ENCODE results near the gene CACNA1B.
"Not testable (repeated sequence)": the region's sequence is repeated elsewhere in the genome, so short reads cannot be mapped to it uniquely, and the experiment has no call there.

The CACNA1B gene

GRCh38 chr9:138073408-138073807, 195.8 kb downstream of the CACNA1B start:
- DNase-seq (ENCODE audit: low read depth in 2 of 2), result no peak

GRCh38 chr9:138073808-138074207, 196.2 kb downstream of the CACNA1B start:
- no peak for DNase-seq (ENCODE audit: low read depth in 2 of 2)

GRCh38 chr9:138074516-138074915, 196.9 kb downstream of the CACNA1B start:
- no peak for DNase-seq (ENCODE audit: low read depth in 2 of 2)

DNA sequence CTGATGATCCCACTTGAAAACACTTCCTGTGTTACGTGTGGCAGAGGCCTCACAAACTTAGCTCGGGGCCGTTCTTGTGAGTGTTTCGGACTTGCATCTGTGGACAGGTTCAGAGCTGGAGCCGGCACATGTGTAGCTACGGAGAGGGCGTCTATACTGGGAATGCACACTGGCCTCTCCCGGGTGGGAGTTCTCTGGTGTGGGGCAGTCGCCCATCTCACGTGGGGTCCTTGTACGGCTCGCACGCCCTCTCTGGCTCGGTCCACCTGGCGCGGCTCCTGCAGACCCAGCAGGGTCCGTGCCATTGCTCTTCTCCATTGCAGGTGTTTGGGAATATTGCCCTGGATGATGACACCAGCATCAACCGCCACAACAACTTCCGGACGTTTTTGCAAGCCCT, 197.9 kb downstream of the CACNA1B start:
- no peak for DNase-seq (ENCODE audit: low read depth in 2 of 2)

GRCh38 chr9:138075961-138076649, 198.5 kb downstream of the CACNA1B start:
- DNase-seq (ENCODE audit: low read depth in 2 of 2), result no peak

DNA sequence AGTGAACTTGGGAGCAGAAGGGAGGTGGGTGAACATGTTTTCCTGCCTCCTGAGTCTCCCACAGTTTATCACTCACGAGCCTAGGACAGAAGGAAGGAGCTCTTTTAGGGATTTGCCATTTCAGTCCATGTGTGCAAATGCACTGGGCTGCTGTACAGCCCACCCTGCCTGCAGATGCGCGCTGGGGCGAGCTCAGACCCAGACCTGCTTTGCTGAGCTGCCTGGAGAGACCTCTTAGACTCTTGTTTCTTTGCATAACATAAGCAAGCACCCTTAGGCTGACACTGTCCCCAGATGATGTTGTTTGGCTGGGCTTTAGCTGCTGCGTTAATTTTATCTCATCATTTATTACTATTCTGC, 199.0 kb downstream of the CACNA1B start:
- DNase-seq (ENCODE audit: low read depth in 2 of 2), result no peak

DNA sequence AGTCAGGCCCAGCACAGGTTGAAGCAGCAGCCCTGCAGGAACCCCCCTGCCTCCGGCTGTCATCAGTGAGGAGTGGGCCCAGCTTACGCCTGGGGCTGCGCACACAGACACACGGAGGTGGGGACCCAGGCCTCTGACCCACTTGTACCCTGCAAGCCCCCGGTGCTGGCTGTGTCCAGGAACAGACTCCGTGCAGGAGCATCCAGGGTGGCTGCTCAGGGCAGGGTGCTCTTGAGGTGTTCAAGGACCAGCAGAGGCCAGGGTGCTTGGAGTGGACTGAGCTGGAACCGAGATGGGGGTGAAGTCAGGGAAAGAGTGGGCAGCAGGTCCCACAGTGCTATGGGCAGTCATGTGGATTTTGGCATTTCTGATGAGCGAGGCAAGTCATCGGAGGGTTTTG, 199.5 kb downstream of the CACNA1B start:
- no peak for DNase-seq (ENCODE audit: low read depth in 2 of 2)

GRCh38 chr9:138077898-138078540, 200.4 kb downstream of the CACNA1B start:
- no peak for DNase-seq (ENCODE audit: low read depth in 2 of 2)

DNA sequence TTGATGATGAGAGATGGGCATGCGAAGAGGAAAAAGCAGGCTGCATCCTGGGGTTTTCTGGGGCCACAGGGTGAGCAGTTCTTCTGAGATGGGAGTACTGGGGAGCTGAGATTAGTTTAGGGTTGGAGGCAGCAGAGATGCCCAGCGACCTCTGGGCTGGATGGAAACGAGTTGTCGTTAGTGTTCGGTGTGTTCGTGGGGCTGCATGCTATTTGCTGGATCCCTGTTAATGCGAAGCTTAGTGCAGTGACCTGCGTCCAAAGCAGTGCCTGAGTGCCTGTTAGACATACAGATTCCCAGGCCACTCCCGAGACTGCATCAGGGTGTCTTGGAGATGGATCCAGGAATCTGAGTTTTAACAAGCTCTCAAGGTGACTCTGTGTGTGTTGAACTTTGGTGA, 201.3 kb downstream of the CACNA1B start:
- no peak for DNase-seq (ENCODE audit: low read depth in 2 of 2)

- DNase-seq (ENCODE audit: low read depth in 2 of 2), result no peak
These were observed 203.4 kb downstream of the CACNA1B start for GRCh38 chr9:138080979-138081378.

GRCh38 chr9:138082918-138083636, 205.5 kb downstream of the CACNA1B start:
- no peak for DNase-seq (ENCODE audit: low read depth in 2 of 2)

DNA sequence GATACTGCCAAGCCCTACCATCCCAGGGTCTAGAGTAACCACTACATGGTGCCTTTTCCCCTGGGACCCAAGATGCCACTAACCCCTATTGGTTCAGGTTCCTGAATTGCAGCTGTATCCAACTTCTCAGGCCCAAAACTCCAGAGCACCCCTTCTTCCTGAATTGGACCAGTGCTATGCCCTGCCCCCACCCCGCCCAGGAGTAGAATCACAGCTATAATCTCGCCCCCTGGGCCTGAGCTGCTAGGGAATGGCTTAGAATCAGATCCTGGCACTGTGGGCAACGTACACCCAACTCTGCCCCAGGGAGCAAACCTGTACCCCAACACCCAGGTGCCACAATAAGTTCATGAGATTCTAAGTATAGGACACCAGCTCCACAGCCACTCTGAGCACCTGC, 206.3 kb downstream of the CACNA1B start:
- no peak for DNase-seq (ENCODE audit: low read depth in 2 of 2)

GRCh38 chr9:138085568-138085967, 208.0 kb downstream of the CACNA1B start:
- DNase-seq (ENCODE audit: low read depth in 2 of 2), result no peak

DNA sequence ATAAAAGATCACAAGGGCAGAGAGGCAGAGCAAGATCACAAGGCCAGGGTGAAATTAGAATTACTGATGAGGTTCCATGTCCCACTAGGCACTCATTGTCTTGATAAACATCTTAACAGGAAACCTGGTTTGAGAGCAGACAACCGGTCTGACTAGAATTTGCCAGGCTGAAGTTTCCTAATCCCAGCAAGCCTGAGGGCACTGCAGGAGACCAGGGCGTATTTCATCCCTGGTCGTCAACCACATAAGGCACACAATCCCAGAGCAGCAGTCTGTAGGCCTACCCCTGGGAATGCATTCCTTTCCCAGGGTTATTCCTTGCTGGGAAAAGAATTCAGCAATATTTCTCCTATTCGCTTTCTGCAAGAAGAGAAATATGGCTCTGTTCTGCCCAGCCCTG, 214.5 kb downstream of the CACNA1B start:
- not testable (repeated sequence) for DNase-seq (ENCODE audit: low read depth in 2 of 2)

DNA sequence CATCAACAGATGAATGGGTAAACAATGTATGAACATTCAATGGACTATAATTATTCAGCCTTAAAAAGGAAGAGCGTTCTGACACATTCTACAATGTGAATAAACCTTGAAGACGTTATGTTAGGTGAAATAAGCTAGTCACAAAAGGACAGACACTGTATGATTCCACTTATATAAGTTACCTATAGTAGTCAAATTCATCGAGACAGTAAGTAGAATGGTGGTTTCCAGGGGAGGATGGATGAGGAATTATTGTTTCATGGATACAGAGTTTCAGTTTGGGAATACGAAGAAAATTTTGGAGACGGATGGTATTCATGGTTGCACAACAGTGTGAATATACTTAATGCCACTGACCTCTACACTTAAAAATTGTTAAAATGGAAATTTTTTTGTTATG, 216.4 kb downstream of the CACNA1B start:
- DNase-seq (ENCODE audit: low read depth in 2 of 2), result no peak

GRCh38 chr9:138095813-138096518, 218.4 kb downstream of the CACNA1B start:
- DNase-seq (ENCODE audit: low read depth in 2 of 2), result no peak

GRCh38 chr9:138096519-138096845, 218.9 kb downstream of the CACNA1B start:
- DNase-seq (ENCODE audit: low read depth in 2 of 2), result no peak

GRCh38 chr9:138097501-138097991, 220.0 kb downstream of the CACNA1B start:
- no peak for DNase-seq (ENCODE audit: low read depth in 2 of 2)

DNA sequence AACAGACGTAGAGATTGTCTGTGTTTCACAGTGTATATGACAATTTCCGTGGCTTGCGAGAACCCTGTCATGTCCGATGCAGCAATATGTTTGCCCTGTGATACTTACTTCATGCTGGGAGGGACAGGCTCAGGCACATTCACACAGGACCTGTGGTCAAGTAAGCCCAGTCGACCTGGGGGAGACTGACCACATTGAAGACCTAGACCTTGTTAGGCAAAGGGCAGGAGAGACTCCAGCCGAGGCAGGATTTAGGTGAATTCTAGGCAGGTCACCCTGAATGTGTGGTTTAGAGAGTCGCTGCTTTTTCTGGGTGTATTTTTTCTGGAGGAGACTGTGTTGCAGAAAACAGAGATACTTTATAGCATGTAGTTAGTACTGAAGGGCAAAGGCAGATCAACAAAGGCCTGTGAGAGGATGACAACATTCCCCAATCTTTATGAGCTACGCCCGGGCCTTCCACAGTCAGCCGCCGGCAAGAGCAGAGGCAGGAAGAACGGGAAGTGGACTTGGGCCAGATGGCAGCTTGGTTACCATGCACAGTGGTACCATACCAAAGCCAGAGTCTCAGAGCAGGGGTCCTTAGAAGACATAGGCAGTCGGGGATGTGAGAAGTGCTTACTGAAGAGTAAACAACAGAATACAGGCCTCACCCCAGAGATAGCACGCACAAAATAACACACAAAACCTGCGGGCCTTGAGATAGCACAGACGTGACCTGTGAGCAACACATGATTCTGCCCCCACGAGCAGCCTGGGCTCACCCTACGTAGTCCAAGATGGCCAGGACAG, 220.7 kb downstream of the CACNA1B start:
- DNase-seq (ENCODE audit: low read depth in 2 of 2), result no peak

DNA sequence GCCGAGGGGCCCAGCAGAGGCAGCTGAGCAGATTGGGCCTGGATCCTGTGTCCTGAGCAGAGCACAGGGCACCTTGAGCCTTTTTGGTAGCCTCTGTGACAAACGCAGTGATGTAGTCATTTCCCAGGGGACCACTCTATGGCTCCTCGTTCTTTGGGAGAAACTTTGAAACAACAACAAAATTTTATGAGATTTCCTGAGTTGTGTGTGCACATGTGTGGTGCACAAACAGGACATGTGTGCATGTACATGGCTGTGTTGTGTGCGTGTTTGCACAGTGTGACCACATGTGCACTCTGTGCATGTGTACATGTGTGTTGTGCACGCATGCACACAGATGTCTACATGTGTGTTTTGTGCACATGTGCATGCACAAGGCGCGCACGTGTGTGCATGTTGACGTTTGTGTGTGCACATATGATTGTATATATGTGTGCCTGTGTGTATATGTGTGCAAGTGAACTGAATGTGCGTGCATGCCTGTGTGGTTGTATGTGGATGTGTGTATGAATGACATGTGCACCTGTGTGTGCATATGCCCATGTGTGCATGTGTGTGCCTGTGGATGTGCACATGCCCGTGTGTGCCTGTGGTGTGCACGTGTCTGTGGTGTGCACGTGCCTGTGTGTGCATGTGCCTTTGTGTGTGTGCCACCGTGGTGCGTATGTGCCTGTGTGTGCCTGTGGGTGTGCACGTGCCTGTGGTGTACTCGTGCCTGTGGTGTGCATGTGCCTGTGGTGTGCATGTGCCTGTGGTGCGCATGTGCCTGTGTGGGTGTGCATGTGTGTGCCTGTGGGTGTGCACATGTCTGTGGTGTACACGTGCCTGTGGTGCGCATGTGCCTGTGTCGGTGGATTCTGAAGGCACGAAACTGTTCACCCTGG, 221.6 kb downstream of the CACNA1B start:
- DNase-seq (ENCODE audit: low read depth in 2 of 2), result no peak

Measured in stimulated activated CD8-positive, alpha-beta memory T cell treated with anti-CD3 and anti-CD28 coated beads, Interleukin-7, amount 100 ng/mL, for 1 hour (primary cell).